PC-3 (cell line): Measurements from ENCODE around the gene DGKZ.

Experiments
- CTCF ChIP-seq: fragments of 300-600 bp; sonication (generic); conservative IDR thresholded peaks from 2 replicates; pipeline ENCODE4 v1.5.1; 2017; ENCODE audit warnings: antibody characterized with exemption, low read depth, mild to moderate bottlenecking, low read length
- EZH2 ChIP-seq: fragments of 300-600 bp; sonication (generic); IDR thresholded peaks from one replicate; pipeline ENCODE4 v1.6.1; 2017; ENCODE audit warnings: antibody characterized with exemption, mild to moderate bottlenecking, low read length; ENCODE audit not compliant: unreplicated experiment
- EZH2phosphoT487 ChIP-seq: fragments of 300-600 bp; sonication (generic); IDR thresholded peaks from 2 replicates; pipeline ENCODE4 v1.6.1; 2018; ENCODE audit warnings: mild to moderate bottlenecking, antibody characterized with exemption, low read length, borderline replicate concordance

GRCh38 chr11:46347637-46348311, 511 bp downstream of the DGKZ start:
- no peak for TF ChIP-seq EZH2
- TF ChIP-seq CTCF = no peak
- no peak for TF ChIP-seq EZH2phosphoT487
